Measurements from ENCODE around the gene EIF3L.

Gene EIF3L

GRCh38 chr22:37910890-37911672 is 61.9 kb downstream of the EIF3L start:
- TF ChIP-seq CTCF (conservative IDR thresholded peaks at IDR 0.05; ENCODE audit: control insufficient read depth, insufficient read depth, low read depth, low read length), result no peak
- no peak for DNase-seq (ENCODE audit: low read depth)
- H3K4me3 ChIP-seq (ENCODE audit: control insufficient read depth, low read depth, low read length), result no peak overlapping the region

- no peak overlapping the region for H3K4me3 ChIP-seq (ENCODE audit: control insufficient read depth, low read depth, low read length)
- DNase-seq (ENCODE audit: low read depth), result no peak
- TF ChIP-seq CTCF (conservative IDR thresholded peaks at IDR 0.05; ENCODE audit: control insufficient read depth, insufficient read depth, low read depth, low read length), result no peak
These were observed 62.5 kb downstream of the EIF3L start for GRCh38 chr22:37911697-37912096.

- no peak for DNase-seq (ENCODE audit: low read depth)
- no peak for TF ChIP-seq CTCF (conservative IDR thresholded peaks at IDR 0.05; ENCODE audit: control insufficient read depth, insufficient read depth, low read depth, low read length)
- no peak overlapping the region for H3K4me3 ChIP-seq (ENCODE audit: control insufficient read depth, low read depth, low read length)
These were observed 63.0 kb downstream of the EIF3L start for GRCh38 chr22:37912171-37912570.

- no peak overlapping the region for H3K4me3 ChIP-seq (ENCODE audit: control insufficient read depth, low read depth, low read length)
- no peak for TF ChIP-seq CTCF (conservative IDR thresholded peaks at IDR 0.05; ENCODE audit: control insufficient read depth, insufficient read depth, low read depth, low read length)
- DNase-seq (ENCODE audit: low read depth), result no peak
These were observed 64.1 kb downstream of the EIF3L start for GRCh38 chr22:37913233-37913721.

GRCh38 chr22:37916311-37916710 is 67.1 kb downstream of the EIF3L start:
- TF ChIP-seq CTCF (conservative IDR thresholded peaks at IDR 0.05; ENCODE audit: control insufficient read depth, insufficient read depth, low read depth, low read length), result no peak
- no peak for DNase-seq (ENCODE audit: low read depth)
- no peak overlapping the region for H3K4me3 ChIP-seq (ENCODE audit: control insufficient read depth, low read depth, low read length)

GRCh38 chr22:37917874-37918548 is 68.8 kb downstream of the EIF3L start:
- no peak for DNase-seq (ENCODE audit: low read depth)
- no peak for TF ChIP-seq CTCF (conservative IDR thresholded peaks at IDR 0.05; ENCODE audit: control insufficient read depth, insufficient read depth, low read depth, low read length)
- H3K4me3 ChIP-seq (ENCODE audit: control insufficient read depth, low read depth, low read length), result no peak overlapping the region

Measured in fibroblast of mammary gland (primary cell).